ENCODE measurements around the gene MTX2.

GRCh38 chr2:176234940-176235339 is 34.3 kb upstream of the MTX2 start:
- TF ChIP-seq POLR2AphosphoS5 (IDR thresholded peaks at IDR 0.05): no peak
- TF ChIP-seq, protein P1, sequence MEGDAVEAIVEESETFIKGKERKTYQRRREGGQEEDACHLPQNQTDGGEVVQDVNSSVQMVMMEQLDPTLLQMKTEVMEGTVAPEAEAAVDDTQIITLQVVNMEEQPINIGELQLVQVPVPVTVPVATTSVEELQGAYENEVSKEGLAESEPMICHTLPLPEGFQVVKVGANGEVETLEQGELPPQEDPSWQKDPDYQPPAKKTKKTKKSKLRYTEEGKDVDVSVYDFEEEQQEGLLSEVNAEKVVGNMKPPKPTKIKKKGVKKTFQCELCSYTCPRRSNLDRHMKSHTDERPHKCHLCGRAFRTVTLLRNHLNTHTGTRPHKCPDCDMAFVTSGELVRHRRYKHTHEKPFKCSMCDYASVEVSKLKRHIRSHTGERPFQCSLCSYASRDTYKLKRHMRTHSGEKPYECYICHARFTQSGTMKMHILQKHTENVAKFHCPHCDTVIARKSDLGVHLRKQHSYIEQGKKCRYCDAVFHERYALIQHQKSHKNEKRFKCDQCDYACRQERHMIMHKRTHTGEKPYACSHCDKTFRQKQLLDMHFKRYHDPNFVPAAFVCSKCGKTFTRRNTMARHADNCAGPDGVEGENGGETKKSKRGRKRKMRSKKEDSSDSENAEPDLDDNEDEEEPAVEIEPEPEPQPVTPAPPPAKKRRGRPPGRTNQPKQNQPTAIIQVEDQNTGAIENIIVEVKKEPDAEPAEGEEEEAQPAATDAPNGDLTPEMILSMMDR (IDR thresholded peaks at IDR 0.05): no peak
- no peak for TF ChIP-seq EP300 (IDR thresholded peaks at IDR 0.05)

All from stomach (tissue), 4 donors.